Trophoblast cell (in vitro differentiated cells and primary cell): ENCODE data around the gene STXBP6.

ENCODE experiments used
- DNase-seq, 2 donors: peaks; one replicate each; pipeline ENCODE4 v3.0.0-alpha.2; 2016
- H2AFZ ChIP-seq: 2 replicates; pipeline ENCODE4 v1.6.1; 2013; ENCODE audit warnings: low read length, moderate library complexity, mild to moderate bottlenecking; ENCODE audit not compliant: insufficient read depth, poor library complexity
- H2AK5ac ChIP-seq: 2 replicates; pipeline ENCODE4 v1.6.1; 2013; ENCODE audit warnings: mild to moderate bottlenecking, low read length
- H2BK120ac ChIP-seq: 2 replicates; pipeline ENCODE4 v1.6.1; 2013; ENCODE audit warnings: low read length, mild to moderate bottlenecking, moderate library complexity; ENCODE audit not compliant: insufficient read depth, poor library complexity
- H2BK12ac ChIP-seq: 2 replicates; pipeline ENCODE4 v1.6.1; 2013; ENCODE audit warnings: mild to moderate bottlenecking, low read length, moderate library complexity
- H2BK5ac ChIP-seq: 2 replicates; pipeline ENCODE4 v1.6.1; 2013; ENCODE audit warnings: low read length, low read depth, moderate library complexity, mild to moderate bottlenecking; ENCODE audit not compliant: poor library complexity
- H3K14ac ChIP-seq: 2 replicates; pipeline ENCODE4 v1.6.1; 2013; ENCODE audit warnings: mild to moderate bottlenecking, low read length
- H3K18ac ChIP-seq: 2 replicates; pipeline ENCODE4 v1.6.1; 2013; ENCODE audit warnings: mild to moderate bottlenecking, low read length
- H3K23ac ChIP-seq: 2 replicates; pipeline ENCODE4 v1.6.1; 2013; ENCODE audit warnings: low read length
- H3K27ac ChIP-seq: 2 replicates; pipeline ENCODE4 v1.5.1; 2013; ENCODE audit warnings: low read depth, mild to moderate bottlenecking, inconsistent platforms, low read length, moderate library complexity
- H3K27me3 ChIP-seq: 2 replicates; pipeline ENCODE4 v1.6.1; 2013; ENCODE audit warnings: inconsistent platforms, mild to moderate bottlenecking, low read length, moderate library complexity; ENCODE audit not compliant: insufficient read depth
- H3K36me3 ChIP-seq, 2 experiments: 1 replicate in 1 of 2; 2 replicates in 1 of 2; pipeline ENCODE4 v1.6.1; 2013; ENCODE audit warnings: low read length in 2 of 2, mild to moderate bottlenecking in 2 of 2, moderate library complexity in 1 of 2; ENCODE audit not compliant: insufficient read depth in 2 of 2, control insufficient read depth in 1 of 2
- H3K4ac ChIP-seq: 2 replicates; pipeline ENCODE4 v1.6.1; 2013; ENCODE audit warnings: low read depth, mild to moderate bottlenecking, low read length, moderate library complexity
- H3K4me1 ChIP-seq, 2 experiments: 1 replicate in 1 of 2; 2 replicates in 1 of 2; pipeline ENCODE4 v1.6.1; 2013; ENCODE audit warnings: low read length in 2 of 2, mild to moderate bottlenecking in 2 of 2, moderate library complexity in 1 of 2; ENCODE audit not compliant: insufficient read depth in 2 of 2, control insufficient read depth in 1 of 2
- H3K4me2 ChIP-seq: 2 replicates; pipeline ENCODE4 v1.6.1; 2013; ENCODE audit warnings: inconsistent platforms, mild to moderate bottlenecking, low read length, moderate library complexity
- H3K4me3 ChIP-seq: 2 replicates; pipeline ENCODE4 v1.5.1; 2013; ENCODE audit warnings: mild to moderate bottlenecking, low read depth, low read length, inconsistent platforms
- H3K79me1 ChIP-seq: one replicate; pipeline ENCODE4 v1.6.1; 2013; ENCODE audit warnings: low read length
- H3K79me2 ChIP-seq: 2 replicates; pipeline ENCODE4 v1.6.1; 2013; ENCODE audit warnings: low read length, mild to moderate bottlenecking; ENCODE audit not compliant: control insufficient read depth, insufficient read depth, poor library complexity
- H3K9ac ChIP-seq: 2 replicates; pipeline ENCODE4 v1.6.1; 2013; ENCODE audit warnings: mild to moderate bottlenecking, low read length
- H3K9me3 ChIP-seq: 2 replicates; pipeline ENCODE4 v1.6.1; 2013; ENCODE audit warnings: low read depth, mild to moderate bottlenecking, control low read depth, inconsistent platforms, low read length; ENCODE audit not compliant: insufficient read depth
- H4K12ac ChIP-seq: 2 replicates; pipeline ENCODE4 v1.6.1; 2013; ENCODE audit warnings: low read depth, mild to moderate bottlenecking, low read length, moderate library complexity
- H4K8ac ChIP-seq: 2 replicates; pipeline ENCODE4 v1.6.1; 2013; ENCODE audit warnings: low read depth, mild to moderate bottlenecking, low read length, moderate library complexity
- H4K91ac ChIP-seq: one replicate; pipeline ENCODE4 v1.6.1; 2013; ENCODE audit warnings: low read depth, mild to moderate bottlenecking, low read length, moderate library complexity
- WGBS: extraction: QIAGEN DNeasy Blood & Tissue Kit; methylation state at CpG from one replicate; pipeline ENCODE4 v1.1.7; 2013; ENCODE audit warnings: missing lambda C conversion rate; ENCODE audit not compliant: insufficient read length, insufficient coverage; ENCODE audit errors: extremely low coverage; 5-methylcytosine and 5-hydroxymethylcytosine counted together

The STXBP6 gene

DNA sequence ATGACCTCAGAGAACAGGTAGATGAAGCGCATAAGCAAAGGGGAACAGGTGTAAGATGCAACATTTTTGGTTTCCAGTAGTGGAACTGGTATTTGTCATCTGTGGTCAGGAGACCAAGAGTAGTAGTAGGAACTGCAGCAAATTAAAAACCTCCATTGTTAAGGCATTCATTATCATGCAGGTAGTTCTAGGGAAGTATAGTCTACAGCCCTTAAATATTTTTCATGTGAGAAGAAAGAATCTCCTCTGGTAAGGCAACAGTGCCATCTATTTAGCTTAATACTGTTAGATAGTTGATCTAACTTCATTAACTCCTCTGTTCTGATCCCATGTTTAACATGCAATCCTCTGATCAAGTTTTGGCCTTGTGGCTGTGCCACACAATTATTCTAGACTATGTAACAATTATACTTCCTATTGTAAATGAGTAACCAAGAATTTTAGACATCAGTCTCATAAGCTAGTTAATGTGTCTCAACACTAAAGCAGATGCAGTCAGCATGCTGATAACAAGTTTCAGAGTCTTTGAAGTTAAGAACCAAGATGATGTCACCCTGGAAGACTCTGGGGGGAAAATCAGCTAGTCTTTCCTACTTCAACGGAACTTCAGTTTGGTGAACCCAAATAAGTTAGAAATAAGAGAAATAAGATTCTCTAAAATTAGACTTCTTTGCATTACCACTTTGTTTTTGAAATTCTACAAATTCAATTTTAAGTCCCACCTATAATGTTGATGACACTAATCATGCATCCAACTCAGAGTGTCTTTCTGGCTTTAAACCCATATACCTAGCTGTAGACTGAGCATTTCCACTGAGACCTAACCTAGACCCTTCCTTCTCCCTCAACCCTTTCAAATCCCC lies 70.9 kb downstream of the STXBP6 start:
- no peak overlapping the region for H4K12ac ChIP-seq

GRCh38 chr14:24976602-24977001 lies 73.3 kb downstream of the STXBP6 start:
- Histone ChIP-seq H3K4me2 (no peak overlapping the region), H3K27me3 (no peaks in the 10 kb centered on the region), H3K9me3 (no peaks in the 10 kb centered on the region), H3K14ac (no peak overlapping the region), H3K36me3 (no peaks in the 10 kb centered on the region), H3K79me1 (no peaks in the 10 kb centered on the region), H2AFZ (no peak overlapping the region), H3K9ac (no peak overlapping the region), H4K91ac (no peak overlapping the region), H3K4ac (no peak overlapping the region), H3K4me1 (no peaks in the 10 kb centered on the region), H3K23ac (no peak overlapping the region), H3K27ac (no peak overlapping the region), H3K18ac (no peak overlapping the region), H2AK5ac (no peak overlapping the region), H2BK120ac (no peak overlapping the region), H2BK12ac (no peak overlapping the region), H3K4me3 (no peak overlapping the region), H4K12ac (no peak overlapping the region), H4K8ac (no peak overlapping the region), H3K79me2 (no peaks in the 10 kb centered on the region), H2BK5ac (no peak overlapping the region)
- no peak for DNase-seq
- WGBS = no CpG with 5 or more reads among the region's 3 CpGs

More for the DNA sequence above, 70.9 kb downstream of the STXBP6 start:
- no peak overlapping the region for H4K8ac ChIP-seq
- H2AFZ ChIP-seq = no peak overlapping the region
- H3K9me3 ChIP-seq = no peaks in the 10 kb centered on the region
- no peak overlapping the region for H2BK12ac ChIP-seq
- H3K79me1 ChIP-seq = no peaks in the 10 kb centered on the region
- no peak overlapping the region for H4K91ac ChIP-seq
- WGBS = no CpG with 5 or more reads among the region's 2 CpGs
- no peak overlapping the region for H3K9ac ChIP-seq
- no peaks in the 10 kb centered on the region for H3K27me3 ChIP-seq
- H3K23ac ChIP-seq = no peak overlapping the region
- H3K27ac ChIP-seq = no peak overlapping the region
- H3K79me2 ChIP-seq = no peaks in the 10 kb centered on the region
- H3K14ac ChIP-seq = no peak overlapping the region
- H3K4me1 ChIP-seq = no peaks in the 10 kb centered on the region
- H3K4ac ChIP-seq = no peak overlapping the region
- H3K36me3 ChIP-seq = no peaks in the 10 kb centered on the region
- H2BK120ac ChIP-seq = no peak overlapping the region
- H3K4me2 ChIP-seq = no peak overlapping the region
- H3K18ac ChIP-seq = no peak overlapping the region
- no peak for DNase-seq
- H2AK5ac ChIP-seq = no peak overlapping the region
- no peak overlapping the region for H3K4me3 ChIP-seq
- H2BK5ac ChIP-seq = no peak overlapping the region

DNA sequence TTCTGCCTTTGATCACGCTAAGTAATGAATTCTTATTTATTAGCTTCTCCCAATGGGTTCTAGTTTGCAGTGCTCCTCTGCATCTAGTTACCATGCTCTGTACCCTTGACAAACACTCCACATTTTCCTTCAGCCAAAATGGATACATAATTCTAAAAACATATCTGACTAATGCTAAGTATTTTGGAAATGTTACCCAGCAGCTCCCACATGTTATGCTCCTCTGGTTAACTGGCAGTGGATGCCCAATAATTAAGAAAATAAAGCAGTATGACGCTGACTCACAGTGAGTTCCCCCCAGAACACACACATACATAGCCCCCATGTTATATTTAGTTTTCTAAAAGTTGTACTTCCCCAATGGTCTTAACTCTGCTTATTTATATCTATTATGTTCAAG lies 74.6 kb downstream of the STXBP6 start:
- no peak overlapping the region for H3K18ac ChIP-seq
- H2BK120ac ChIP-seq = no peak overlapping the region
- H3K4me1 ChIP-seq = no peaks in the 10 kb centered on the region
- H3K9ac ChIP-seq = no peak overlapping the region
- H4K91ac ChIP-seq = no peak overlapping the region
- no peak overlapping the region for H3K4me2 ChIP-seq
- H2BK12ac ChIP-seq = no peak overlapping the region
- no peaks in the 10 kb centered on the region for H3K79me2 ChIP-seq
- H3K4me3 ChIP-seq = no peak overlapping the region
- DNase-seq = no peak
- H4K8ac ChIP-seq = no peak overlapping the region
- H3K27ac ChIP-seq = no peak overlapping the region
- no peak overlapping the region for H2BK5ac ChIP-seq
- no peaks in the 10 kb centered on the region for H3K36me3 ChIP-seq
- H3K27me3 ChIP-seq = no peaks in the 10 kb centered on the region
- no peak overlapping the region for H3K14ac ChIP-seq
- H4K12ac ChIP-seq = no peak overlapping the region
- H3K4ac ChIP-seq = no peak overlapping the region
- H3K9me3 ChIP-seq = no peaks in the 10 kb centered on the region
- H2AK5ac ChIP-seq = no peak overlapping the region
- no CpG with 5 or more reads among the region's 2 CpGs for WGBS
- H3K23ac ChIP-seq = no peak overlapping the region
- H2AFZ ChIP-seq = no peak overlapping the region
- H3K79me1 ChIP-seq = no peaks in the 10 kb centered on the region

- no peaks in the 10 kb centered on the region for H3K79me1 ChIP-seq
- H3K4ac ChIP-seq = no peak overlapping the region
- H2BK5ac ChIP-seq = no peak overlapping the region
- no peak overlapping the region for H3K9ac ChIP-seq
- no peaks in the 10 kb centered on the region for H3K36me3 ChIP-seq
- H3K9me3 ChIP-seq = no peaks in the 10 kb centered on the region
- no peak overlapping the region for H3K4me3 ChIP-seq
- no peaks in the 10 kb centered on the region for H3K27me3 ChIP-seq
- no peak overlapping the region for H3K4me2 ChIP-seq
- H3K79me2 ChIP-seq = no peaks in the 10 kb centered on the region
- no peak overlapping the region for H2BK120ac ChIP-seq
- no peak overlapping the region for H3K27ac ChIP-seq
- no peak overlapping the region for H4K91ac ChIP-seq
- H2AFZ ChIP-seq = no peak overlapping the region
- no peak overlapping the region for H2BK12ac ChIP-seq
- no peak overlapping the region for H3K14ac ChIP-seq
- H4K12ac ChIP-seq = no peak overlapping the region
- H3K18ac ChIP-seq = no peak overlapping the region
- WGBS = no CpG with 5 or more reads among the region's 2 CpGs
- no peak for DNase-seq
- no peak overlapping the region for H3K23ac ChIP-seq
- no peak overlapping the region for H4K8ac ChIP-seq
- no peaks in the 10 kb centered on the region for H3K4me1 ChIP-seq
- H2AK5ac ChIP-seq = no peak overlapping the region
These were observed 75.2 kb downstream of the STXBP6 start for GRCh38 chr14:24974591-24975374.
